ENCODE results near the gene CANX.

GRCh38 chr5:179753971-179754370 lies 55.2 kb downstream of the CANX start:
- TF ChIP-seq POLR2A (IDR thresholded peaks at IDR 0.05): no peak
- no peak for TF ChIP-seq CTCF (IDR thresholded peaks at IDR 0.05)
- TF ChIP-seq EP300 (IDR thresholded peaks at IDR 0.05): no peak
- no peak for TF ChIP-seq POLR2AphosphoS5 (IDR thresholded peaks at IDR 0.05)

Measured in sigmoid colon (tissue), 4 donors.